Astrocyte of the cerebellum (primary cell): Measurements from ENCODE around the gene TCERG1L.

Experiments used
- DNase-seq: peaks from one replicate; pipeline ENCODE4 v3.0.0-alpha.2; 2011; ENCODE audit warnings: low read depth
- H3K4me3 ChIP-seq: 2 replicates; pipeline ENCODE4 v1.5.1; 2011; ENCODE audit warnings: mild to moderate bottlenecking, low read depth, low read length, moderate library complexity
- in situ Hi-C: cut with HindIII; loops from 2 replicates; pipeline ENCODE4 v1.10.0; 2017; ENCODE audit warnings: low sequenced_read_pairs
- TF ChIP-seq, protein P1 (sequence below): IDR thresholded peaks from 2 replicates; pipeline ENCODE4 v1.5.1; 2012; ENCODE audit warnings: low read length, low read depth, moderate library complexity, mild to moderate bottlenecking; ENCODE audit errors: missing control alignments

TCERG1L gene

GRCh38 chr10:131148270-131148669, 163.3 kb downstream of the TCERG1L start:
- in situ Hi-C loops = no loop called here
- no peak for DNase-seq
- no peak overlapping the region for H3K4me3 ChIP-seq
- TF ChIP-seq, protein P1, sequence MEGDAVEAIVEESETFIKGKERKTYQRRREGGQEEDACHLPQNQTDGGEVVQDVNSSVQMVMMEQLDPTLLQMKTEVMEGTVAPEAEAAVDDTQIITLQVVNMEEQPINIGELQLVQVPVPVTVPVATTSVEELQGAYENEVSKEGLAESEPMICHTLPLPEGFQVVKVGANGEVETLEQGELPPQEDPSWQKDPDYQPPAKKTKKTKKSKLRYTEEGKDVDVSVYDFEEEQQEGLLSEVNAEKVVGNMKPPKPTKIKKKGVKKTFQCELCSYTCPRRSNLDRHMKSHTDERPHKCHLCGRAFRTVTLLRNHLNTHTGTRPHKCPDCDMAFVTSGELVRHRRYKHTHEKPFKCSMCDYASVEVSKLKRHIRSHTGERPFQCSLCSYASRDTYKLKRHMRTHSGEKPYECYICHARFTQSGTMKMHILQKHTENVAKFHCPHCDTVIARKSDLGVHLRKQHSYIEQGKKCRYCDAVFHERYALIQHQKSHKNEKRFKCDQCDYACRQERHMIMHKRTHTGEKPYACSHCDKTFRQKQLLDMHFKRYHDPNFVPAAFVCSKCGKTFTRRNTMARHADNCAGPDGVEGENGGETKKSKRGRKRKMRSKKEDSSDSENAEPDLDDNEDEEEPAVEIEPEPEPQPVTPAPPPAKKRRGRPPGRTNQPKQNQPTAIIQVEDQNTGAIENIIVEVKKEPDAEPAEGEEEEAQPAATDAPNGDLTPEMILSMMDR = no peak

- in situ Hi-C loops = no loop called here
- TF ChIP-seq, protein P1 = no peak
- no peak for DNase-seq
Measured at GRCh38 chr10:131147301-131147975, 164.1 kb downstream of the TCERG1L start.

DNA sequence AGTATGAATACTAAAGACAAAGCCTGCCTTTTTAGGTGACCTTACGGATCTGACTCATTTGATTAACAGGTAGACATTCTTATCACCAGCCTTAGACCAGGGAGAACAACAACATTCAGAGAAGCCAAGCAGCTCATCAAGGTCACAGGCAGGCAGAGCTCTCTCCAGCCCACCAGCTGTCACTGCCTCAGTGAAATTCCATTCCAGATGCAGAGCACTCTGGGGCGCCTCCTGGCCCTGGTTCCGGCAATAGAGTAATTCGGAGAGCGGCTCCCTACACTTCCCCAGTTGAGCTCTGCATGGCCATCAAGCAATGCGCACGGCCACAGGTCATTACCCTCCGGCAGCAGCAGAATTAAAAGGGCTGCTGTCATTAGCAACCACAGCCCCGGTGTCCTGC, 164.7 kb downstream of the TCERG1L start:
- TF ChIP-seq, protein P1 = no peak
- no peak for DNase-seq
- no peak overlapping the region for H3K4me3 ChIP-seq
- in situ Hi-C loops = no loop called here

More at GRCh38 chr10:131147301-131147975, 164.1 kb downstream of the TCERG1L start:
- no peak overlapping the region for H3K4me3 ChIP-seq

DNA sequence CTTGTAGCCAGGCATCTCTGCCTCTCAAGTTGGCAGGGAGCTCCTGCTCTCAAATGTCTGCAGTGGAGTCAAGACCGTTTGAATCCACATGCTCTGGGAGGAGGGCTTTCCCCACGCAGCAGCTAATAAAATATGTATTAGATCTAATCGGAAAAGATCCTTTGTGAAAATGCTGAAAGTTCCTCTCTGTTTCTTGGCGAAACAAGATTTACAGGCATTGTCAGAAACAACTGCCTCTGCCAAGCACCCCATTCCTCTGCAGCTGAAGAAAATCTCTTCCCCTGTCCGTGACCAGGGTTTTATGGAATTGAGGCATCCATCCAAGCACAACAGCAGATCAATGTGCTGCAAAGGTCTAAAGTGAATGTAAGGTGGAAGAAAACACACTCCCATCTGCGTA, 165.8 kb downstream of the TCERG1L start:
- in situ Hi-C loops = no loop called here
- DNase-seq = no peak
- H3K4me3 ChIP-seq = no peak overlapping the region
- TF ChIP-seq, protein P1 = no peak

DNA sequence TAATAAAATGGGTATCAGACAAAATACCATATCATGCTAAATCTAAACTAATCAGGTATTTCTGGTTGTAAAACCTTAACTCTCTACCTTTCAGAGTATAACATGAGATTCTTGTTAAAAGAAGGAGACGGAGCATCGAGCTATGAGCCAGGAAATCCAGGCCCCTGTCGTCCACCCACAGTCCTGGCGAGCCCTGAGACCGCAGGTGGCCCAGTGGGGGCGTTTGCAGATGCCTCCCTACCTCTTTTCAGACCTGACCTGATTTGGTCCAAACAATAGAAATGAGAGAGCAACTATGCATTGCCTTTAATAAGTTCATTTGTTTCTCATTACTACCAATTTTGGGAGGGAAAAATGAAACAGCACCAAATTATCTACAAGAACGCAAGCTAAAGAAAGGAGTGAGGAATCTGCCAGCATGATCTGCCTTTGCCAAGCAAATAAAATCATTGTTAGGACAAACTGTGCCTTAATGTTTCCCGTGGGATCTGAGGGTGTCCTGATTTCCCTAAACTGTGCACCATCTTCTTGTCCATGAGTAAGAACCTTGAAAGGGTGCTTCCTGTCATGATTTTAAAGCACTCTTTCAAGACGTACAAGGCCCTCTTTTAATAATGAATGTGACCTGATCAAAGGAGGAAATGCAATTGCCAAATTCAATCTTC, 166.7 kb downstream of the TCERG1L start:
- H3K4me3 ChIP-seq = no peak overlapping the region
- DNase-seq = no peak
- TF ChIP-seq, protein P1 = no peak
- in situ Hi-C loops = no loop called here

GRCh38 chr10:131144196-131144595, 167.3 kb downstream of the TCERG1L start:
- TF ChIP-seq, protein P1 = no peak
- in situ Hi-C loops = no loop called here
- H3K4me3 ChIP-seq = no peak overlapping the region
- no peak for DNase-seq
